HepG2 (cell line): ENCODE data around the gene MAPRE3. TPM values are rescaled to one million over a fixed set of nuclear protein-coding genes. Genes with fewer than 3 reads are reported as not detected.

Source experiments
- GATAD2A ChIP-seq: IDR thresholded peaks from 2 replicates; pipeline ENCODE4 v1.6.1; 2016
- GFI1 ChIP-seq: sonication (generic); formaldehyde crosslinking; IDR thresholded peaks from 2 replicates; pipeline ENCODE4 v1.5.0; 2020; ENCODE audit warnings: missing genetic modification reagents, mild to moderate bottlenecking, borderline replicate concordance
- HOXA5 ChIP-seq: sonication (generic); formaldehyde crosslinking; IDR thresholded peaks from 2 replicates; pipeline ENCODE4 v1.4.0; 2020; ENCODE audit warnings: missing genetic modification reagents
- IKZF4 ChIP-seq: sonication (generic); formaldehyde crosslinking; IDR thresholded peaks from 2 replicates; pipeline ENCODE4 v1.5.1; 2020; ENCODE audit warnings: borderline replicate concordance, mild to moderate bottlenecking, low read depth, missing genetic modification reagents; ENCODE audit errors: not compliant biosample characterization
- JARID2 ChIP-seq: sonication (generic); formaldehyde crosslinking; IDR thresholded peaks from 2 replicates; pipeline ENCODE4 v1.8.1; 2023; ENCODE audit warnings: missing genetic modification reagents, inconsistent platforms; ENCODE audit not compliant: insufficient replicate concordance
- NFKBIZ ChIP-seq: IDR thresholded peaks from 2 replicates; pipeline ENCODE4 v1.6.1; 2018; ENCODE audit warnings: missing genetic modification reagents, missing compliant biosample characterization
- POLR2A ChIP-seq, 2 experiments: IDR thresholded peaks; 2 replicates each; pipeline ENCODE4 v1.6.1; 2011; ENCODE audit warnings: low read depth in 2 of 2, low read length in 2 of 2, mild to moderate bottlenecking in 1 of 2, moderate library complexity in 1 of 2; ENCODE audit not compliant: insufficient read depth in 1 of 2
- SRY ChIP-seq: sonication (generic); formaldehyde crosslinking; IDR thresholded peaks from 2 replicates; pipeline ENCODE4 v1.8.0; 2022; ENCODE audit warnings: mild to moderate bottlenecking, missing genetic modification reagents
- ZNF329 ChIP-seq: sonication (generic); formaldehyde crosslinking; IDR thresholded peaks from 2 replicates; pipeline ENCODE4 v1.9.0; 2021; ENCODE audit warnings: low read depth, mild to moderate bottlenecking, missing genetic modification reagents
- ZNF616 ChIP-seq: sonication (generic); formaldehyde crosslinking; IDR thresholded peaks from 2 replicates; pipeline ENCODE4 v1.5.0; 2020; ENCODE audit warnings: low read depth, mild to moderate bottlenecking, missing genetic modification reagents
- ZNF768 ChIP-seq: sonication (generic); formaldehyde crosslinking; IDR thresholded peaks from 2 replicates; pipeline ENCODE4 v1.4.0; 2020; ENCODE audit warnings: missing genetic modification reagents
- ZNF816 ChIP-seq: sonication (generic); formaldehyde crosslinking; IDR thresholded peaks from 2 replicates; pipeline ENCODE4 v1.8.0; 2022; ENCODE audit warnings: missing genetic modification reagents, mild to moderate bottlenecking, borderline replicate concordance
- ZSCAN29 ChIP-seq: sonication (generic); formaldehyde crosslinking; conservative IDR thresholded peaks from 2 replicates; pipeline ENCODE4 v1.4.0; 2020; ENCODE audit warnings: mild to moderate bottlenecking, missing genetic modification reagents
- polyA plus RNA-seq, 8 experiments: library from polyadenylated mRNA; depleted of rRNA in 3 of 8; stranded (reverse) in 7 of 8; unstranded in 1 of 8; fragments of >200 nt; fragmentation: Illumina TruSeq in 4 of 8; extraction: Trizol in 4 of 8; gene quantifications; 2 replicates each; pipeline versions ENCODE4 v1.2.1 to v1.2.3, GENCODE V29; 2011 to 2016; ENCODE audit warnings: low read depth in 4 of 8, missing spikeins in 1 of 8, mixed read lengths in 1 of 8; ENCODE audit not compliant: insufficient read depth in 1 of 8
- total RNA-seq, 5 experiments: library from RNA; depleted of rRNA; stranded (reverse); fragments of >200 nt; fragmentation: Illumina TruSeq; extraction: Trizol; gene quantifications; 2 replicates each; pipeline ENCODE4 v1.2.3, GENCODE V29; 2016; ENCODE audit warnings: low read depth in 1 of 5
- TF ChIP-seq, protein P1 (sequence below): IDR thresholded peaks from 2 replicates; pipeline ENCODE4 v1.6.1; 2016; ENCODE audit warnings: low read depth, control low read depth
- TF ChIP-seq, protein P2 (sequence below): sonication (generic); formaldehyde crosslinking; IDR thresholded peaks from 2 replicates; pipeline ENCODE4 v1.4.0; 2020; ENCODE audit warnings: missing genetic modification reagents, mild to moderate bottlenecking, borderline replicate concordance
- TF ChIP-seq, protein P3 (sequence below): sonication (generic); formaldehyde crosslinking; IDR thresholded peaks from 2 replicates; pipeline ENCODE4 v1.9.0; 2022; ENCODE audit warnings: missing genetic modification reagents, mild to moderate bottlenecking, borderline replicate concordance
- TF ChIP-seq, protein P4 (sequence below): sonication (generic); formaldehyde crosslinking; IDR thresholded peaks from 2 replicates; pipeline ENCODE4 v1.5.0; 2020; ENCODE audit warnings: mild to moderate bottlenecking, missing genetic modification reagents
- TF ChIP-seq, protein P5 (sequence below): sonication (generic); formaldehyde crosslinking; IDR thresholded peaks from 2 replicates; pipeline ENCODE4 v1.4.0; 2020; ENCODE audit warnings: mild to moderate bottlenecking, missing genetic modification reagents

The MAPRE3 gene
- total and polyA plus RNA-seq, 2 of the 13 experiments (the other 11 are each of a cell fraction or from before 2014, with no cell fraction given) = 0.31 to 0.91 TPM

DNA sequence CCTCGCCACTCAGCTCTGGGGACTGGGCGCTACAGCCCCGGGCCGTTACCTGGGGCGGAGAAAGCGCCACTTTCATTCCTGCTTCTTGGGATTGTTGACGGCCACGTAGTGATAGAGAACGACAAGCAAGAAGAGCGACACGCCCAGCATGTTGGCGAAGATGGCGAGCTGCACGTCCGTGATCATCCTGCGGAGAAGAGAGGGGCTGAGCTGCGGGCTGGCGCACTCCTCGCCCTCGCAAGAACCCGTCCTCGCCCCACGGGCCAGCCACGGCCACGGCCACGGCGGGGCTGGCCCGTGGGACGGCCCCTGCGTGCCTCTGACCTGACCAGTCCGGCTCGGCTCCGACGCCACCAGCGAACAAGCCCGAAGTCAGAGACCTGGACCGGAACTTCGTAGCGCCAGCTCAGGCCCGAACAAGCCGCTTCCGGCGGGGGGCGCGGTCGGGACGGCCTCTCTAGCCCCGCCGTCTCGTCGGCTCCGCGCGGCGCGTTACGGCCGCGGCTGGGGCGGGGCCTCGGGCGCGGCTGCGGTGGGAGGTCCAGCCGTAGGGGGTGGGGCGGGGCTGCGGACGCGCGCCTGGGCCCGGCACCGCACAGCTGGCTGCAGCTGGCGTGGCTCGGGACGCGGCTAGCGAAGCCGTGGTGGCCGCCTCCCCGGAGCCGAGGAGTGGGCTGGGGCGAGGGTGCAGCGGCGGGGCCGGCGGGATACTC is 101.0 kb downstream of the MAPRE3 start, which contains the start of gene OST4 (continued):
- peak; percentile 82; the same call in 1 of the 2 replicates for TF ChIP-seq ZNF816
- TF ChIP-seq GFI1 (CRISPR knock-in tag) = no peak; the same call in 1 of the 2 replicates
- peak; percentile 59 for TF ChIP-seq HOXA5 (CRISPR knock-in tag)
- TF ChIP-seq JARID2 (CRISPR knock-in tag) = no peak
- peak; percentile 71 for TF ChIP-seq IKZF4 (CRISPR knock-in tag)
- TF ChIP-seq, protein P1, sequence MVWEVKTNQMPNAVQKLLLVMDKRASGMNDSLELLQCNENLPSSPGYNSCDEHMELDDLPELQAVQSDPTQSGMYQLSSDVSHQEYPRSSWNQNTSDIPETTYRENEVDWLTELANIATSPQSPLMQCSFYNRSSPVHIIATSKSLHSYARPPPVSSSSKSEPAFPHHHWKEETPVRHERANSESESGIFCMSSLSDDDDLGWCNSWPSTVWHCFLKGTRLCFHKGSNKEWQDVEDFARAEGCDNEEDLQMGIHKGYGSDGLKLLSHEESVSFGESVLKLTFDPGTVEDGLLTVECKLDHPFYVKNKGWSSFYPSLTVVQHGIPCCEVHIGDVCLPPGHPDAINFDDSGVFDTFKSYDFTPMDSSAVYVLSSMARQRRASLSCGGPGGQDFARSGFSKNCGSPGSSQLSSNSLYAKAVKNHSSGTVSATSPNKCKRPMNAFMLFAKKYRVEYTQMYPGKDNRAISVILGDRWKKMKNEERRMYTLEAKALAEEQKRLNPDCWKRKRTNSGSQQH (CRISPR knock-in tag) = peak; percentile 65
- TF ChIP-seq NFKBIZ (CRISPR knock-in tag) = 0 out of 2 replicates have a peak, but pooled peaks have one; percentile 62
- TF ChIP-seq ZNF616 (CRISPR knock-in tag) = peak; percentile 89
- TF ChIP-seq, protein P2, sequence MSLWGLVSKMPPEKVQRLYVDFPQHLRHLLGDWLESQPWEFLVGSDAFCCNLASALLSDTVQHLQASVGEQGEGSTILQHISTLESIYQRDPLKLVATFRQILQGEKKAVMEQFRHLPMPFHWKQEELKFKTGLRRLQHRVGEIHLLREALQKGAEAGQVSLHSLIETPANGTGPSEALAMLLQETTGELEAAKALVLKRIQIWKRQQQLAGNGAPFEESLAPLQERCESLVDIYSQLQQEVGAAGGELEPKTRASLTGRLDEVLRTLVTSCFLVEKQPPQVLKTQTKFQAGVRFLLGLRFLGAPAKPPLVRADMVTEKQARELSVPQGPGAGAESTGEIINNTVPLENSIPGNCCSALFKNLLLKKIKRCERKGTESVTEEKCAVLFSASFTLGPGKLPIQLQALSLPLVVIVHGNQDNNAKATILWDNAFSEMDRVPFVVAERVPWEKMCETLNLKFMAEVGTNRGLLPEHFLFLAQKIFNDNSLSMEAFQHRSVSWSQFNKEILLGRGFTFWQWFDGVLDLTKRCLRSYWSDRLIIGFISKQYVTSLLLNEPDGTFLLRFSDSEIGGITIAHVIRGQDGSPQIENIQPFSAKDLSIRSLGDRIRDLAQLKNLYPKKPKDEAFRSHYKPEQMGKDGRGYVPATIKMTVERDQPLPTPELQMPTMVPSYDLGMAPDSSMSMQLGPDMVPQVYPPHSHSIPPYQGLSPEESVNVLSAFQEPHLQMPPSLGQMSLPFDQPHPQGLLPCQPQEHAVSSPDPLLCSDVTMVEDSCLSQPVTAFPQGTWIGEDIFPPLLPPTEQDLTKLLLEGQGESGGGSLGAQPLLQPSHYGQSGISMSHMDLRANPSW (CRISPR knock-in tag) = no peak
- no peak for TF ChIP-seq ZSCAN29 (CRISPR knock-in tag)
- TF ChIP-seq, protein P3, sequence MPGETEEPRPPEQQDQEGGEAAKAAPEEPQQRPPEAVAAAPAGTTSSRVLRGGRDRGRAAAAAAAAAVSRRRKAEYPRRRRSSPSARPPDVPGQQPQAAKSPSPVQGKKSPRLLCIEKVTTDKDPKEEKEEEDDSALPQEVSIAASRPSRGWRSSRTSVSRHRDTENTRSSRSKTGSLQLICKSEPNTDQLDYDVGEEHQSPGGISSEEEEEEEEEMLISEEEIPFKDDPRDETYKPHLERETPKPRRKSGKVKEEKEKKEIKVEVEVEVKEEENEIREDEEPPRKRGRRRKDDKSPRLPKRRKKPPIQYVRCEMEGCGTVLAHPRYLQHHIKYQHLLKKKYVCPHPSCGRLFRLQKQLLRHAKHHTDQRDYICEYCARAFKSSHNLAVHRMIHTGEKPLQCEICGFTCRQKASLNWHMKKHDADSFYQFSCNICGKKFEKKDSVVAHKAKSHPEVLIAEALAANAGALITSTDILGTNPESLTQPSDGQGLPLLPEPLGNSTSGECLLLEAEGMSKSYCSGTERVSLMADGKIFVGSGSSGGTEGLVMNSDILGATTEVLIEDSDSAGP (CRISPR knock-in tag) = 0 out of 2 replicates have a peak, but pooled peaks have one; percentile 22
- no peak; the same call in 1 of the 2 replicates for TF ChIP-seq ZNF329 (CRISPR knock-in tag)
- peak; percentile 93 to 97 for TF ChIP-seq POLR2A (IDR thresholded peaks at IDR 0.05; ENCODE audit: insufficient read depth in 1 of 2, low read depth in 2 of 2, low read length in 2 of 2)
- peak; percentile 50; the same call in 1 of the 2 replicates for TF ChIP-seq GATAD2A
- peak; percentile 78; the same call in 1 of the 2 replicates for TF ChIP-seq SRY (CRISPR knock-in tag)
- TF ChIP-seq, protein P4, sequence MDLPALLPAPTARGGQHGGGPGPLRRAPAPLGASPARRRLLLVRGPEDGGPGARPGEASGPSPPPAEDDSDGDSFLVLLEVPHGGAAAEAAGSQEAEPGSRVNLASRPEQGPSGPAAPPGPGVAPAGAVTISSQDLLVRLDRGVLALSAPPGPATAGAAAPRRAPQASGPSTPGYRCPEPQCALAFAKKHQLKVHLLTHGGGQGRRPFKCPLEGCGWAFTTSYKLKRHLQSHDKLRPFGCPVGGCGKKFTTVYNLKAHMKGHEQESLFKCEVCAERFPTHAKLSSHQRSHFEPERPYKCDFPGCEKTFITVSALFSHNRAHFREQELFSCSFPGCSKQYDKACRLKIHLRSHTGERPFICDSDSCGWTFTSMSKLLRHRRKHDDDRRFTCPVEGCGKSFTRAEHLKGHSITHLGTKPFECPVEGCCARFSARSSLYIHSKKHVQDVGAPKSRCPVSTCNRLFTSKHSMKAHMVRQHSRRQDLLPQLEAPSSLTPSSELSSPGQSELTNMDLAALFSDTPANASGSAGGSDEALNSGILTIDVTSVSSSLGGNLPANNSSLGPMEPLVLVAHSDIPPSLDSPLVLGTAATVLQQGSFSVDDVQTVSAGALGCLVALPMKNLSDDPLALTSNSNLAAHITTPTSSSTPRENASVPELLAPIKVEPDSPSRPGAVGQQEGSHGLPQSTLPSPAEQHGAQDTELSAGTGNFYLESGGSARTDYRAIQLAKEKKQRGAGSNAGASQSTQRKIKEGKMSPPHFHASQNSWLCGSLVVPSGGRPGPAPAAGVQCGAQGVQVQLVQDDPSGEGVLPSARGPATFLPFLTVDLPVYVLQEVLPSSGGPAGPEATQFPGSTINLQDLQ (CRISPR knock-in tag) = no peak; the same call in 1 of the 2 replicates
- peak; percentile 68 for TF ChIP-seq ZNF768 (CRISPR knock-in tag)
- TF ChIP-seq, protein P5, sequence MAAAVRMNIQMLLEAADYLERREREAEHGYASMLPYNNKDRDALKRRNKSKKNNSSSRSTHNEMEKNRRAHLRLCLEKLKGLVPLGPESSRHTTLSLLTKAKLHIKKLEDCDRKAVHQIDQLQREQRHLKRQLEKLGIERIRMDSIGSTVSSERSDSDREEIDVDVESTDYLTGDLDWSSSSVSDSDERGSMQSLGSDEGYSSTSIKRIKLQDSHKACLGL (CRISPR knock-in tag) = peak; percentile 43
